ENCODE measurements around the gene CDSN.

GRCh38 chr6:31163922-31164321 lies 43.7 kb upstream of the CDSN start:
- no peak for TF ChIP-seq POLR2AphosphoS5 (IDR thresholded peaks at IDR 0.05)
- TF ChIP-seq CTCF (IDR thresholded peaks at IDR 0.05): no peak

All from esophagus muscularis mucosa (tissue), 3 donors.